ENCODE data around the gene MTERF4.
A peak's percentile ranks its signal among the peaks of the same experiment; 100 is the strongest.

The MTERF4 gene

DNA sequence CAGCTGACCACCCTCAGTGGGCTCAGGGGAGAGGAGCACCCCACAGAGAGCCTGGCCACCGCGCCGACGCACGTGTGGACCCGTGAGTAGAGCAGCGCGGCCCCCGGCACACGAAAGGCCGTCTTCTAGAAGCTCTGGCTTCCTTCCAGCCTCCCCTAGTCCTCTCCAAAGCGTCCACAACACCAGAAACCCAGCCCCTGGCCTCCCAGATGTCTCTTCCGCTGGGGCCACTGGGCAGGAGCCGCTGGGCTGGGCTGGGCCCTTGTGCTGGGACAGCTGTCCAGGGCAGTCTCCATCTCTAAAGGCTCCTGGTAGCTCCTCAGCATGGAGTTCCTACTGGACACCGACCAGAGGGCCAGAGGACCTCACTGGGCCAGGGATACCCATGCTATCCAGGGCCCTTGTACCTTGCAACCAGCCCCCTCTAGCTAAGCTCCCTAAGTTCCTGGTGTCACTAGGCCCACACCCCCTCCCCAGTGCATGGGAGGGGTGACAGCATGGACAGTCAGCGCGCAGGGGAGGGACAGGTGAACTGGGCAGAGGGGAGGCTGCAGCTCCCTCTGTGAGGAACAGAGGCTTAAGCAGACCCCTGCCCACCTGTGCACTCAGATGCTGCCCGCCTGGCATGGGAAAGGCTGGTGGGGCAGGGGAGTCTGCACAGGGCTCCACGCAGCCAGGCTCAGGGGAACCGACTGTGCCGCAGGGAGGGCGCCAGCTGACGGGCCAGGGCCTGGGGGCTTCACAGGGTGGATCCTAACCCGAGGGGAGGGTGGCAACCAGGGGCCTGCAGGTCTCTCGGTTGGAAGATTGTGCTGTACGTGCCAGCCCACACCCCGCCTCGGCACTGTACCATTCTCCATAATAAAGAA, 32.9 kb downstream of the MTERF4 start:
- DNase-seq = no peak

DNA sequence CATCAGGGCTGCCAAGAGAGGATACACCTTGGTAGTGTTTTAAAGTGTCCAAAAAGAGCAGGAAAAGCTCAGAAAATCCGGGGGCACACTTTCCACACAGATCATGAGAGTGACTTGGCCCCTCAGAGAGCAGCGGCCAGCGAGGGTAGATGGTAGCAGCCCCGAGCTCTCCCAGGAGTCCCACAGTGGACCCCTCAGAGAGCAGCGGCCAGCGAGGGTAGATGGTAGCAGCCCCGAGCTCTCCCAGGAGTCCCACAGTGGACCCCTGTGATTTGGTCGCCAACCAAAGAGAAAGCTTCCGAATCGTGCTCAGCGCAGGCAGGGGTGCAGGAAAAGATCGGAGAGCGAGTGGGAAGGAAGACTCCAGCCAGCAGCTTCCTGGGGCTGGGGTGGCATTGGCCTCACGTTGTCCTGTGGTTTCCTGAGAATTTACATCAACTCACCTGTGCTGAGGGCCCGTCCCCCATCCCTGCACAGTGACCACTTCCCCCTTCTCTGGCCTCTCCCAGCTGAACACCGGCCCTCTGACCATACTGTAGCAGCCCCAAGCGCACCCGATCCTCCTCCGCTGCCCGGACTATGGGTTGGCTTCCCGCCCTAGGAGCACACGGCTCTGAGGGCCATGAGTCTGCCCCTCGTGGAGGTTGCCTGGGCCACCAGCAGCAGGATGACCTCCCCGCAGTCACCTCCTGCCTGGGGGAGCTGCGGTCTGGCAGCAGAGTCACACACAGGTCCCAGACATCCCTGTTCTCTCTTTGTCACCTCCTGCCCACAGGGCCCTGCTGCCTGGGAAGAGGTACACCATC, 33.7 kb downstream of the MTERF4 start:
- no peak for DNase-seq

DNA sequence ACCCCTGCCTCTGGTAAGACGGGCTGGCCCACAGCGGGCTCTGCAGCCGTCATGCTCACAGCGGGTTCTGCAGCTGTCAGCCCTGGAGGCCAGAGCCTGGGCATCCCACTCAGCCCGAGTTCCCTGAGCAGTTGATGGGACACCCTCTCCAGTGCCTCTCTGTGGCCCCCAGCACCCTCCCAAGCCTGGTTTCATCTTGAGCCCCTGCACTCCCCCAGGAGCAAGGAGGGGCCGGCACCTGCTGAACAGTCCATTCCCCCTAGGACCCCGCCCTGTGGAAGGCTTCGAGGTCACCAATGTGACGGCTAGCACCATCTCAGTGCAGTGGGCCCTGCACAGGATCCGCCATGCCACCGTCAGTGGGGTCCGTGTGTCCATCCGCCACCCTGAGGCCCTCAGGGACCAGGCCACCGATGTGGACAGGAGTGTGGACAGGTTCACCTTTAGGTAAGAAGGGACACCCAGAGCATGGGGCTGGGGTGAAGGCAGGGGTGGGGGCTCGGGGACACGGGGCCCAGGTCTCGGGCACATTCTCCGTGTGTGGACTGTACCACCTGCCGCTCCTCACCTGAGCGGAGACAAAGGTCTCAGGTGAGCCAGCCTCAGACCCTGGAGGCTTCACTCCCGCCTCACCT, 34.5 kb downstream of the MTERF4 start:
- DNase-seq = no peak

DNA sequence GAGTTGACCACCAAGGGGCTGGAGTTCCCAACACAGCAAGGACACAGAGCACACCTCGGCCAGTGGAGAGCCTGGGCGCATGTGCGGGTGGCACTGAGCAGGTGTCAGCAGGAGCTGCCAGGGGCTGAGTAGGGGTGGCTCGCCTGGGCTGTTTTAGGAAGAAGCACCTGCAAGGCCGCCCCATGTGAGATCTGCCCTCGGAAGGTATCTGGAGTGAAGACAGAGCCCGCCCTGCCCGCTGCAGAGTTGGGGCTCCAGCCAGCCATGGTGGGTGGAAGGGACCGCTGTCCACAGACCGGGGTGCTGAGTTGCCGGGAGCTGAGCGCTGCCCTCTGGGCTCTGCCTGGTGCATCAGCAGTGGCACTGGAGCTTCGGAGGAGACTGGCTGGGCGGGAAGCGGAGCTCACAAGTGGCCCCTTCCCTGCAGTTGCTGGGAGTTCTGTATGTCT, 35.2 kb downstream of the MTERF4 start:
- DNase-seq = no peak

DNA sequence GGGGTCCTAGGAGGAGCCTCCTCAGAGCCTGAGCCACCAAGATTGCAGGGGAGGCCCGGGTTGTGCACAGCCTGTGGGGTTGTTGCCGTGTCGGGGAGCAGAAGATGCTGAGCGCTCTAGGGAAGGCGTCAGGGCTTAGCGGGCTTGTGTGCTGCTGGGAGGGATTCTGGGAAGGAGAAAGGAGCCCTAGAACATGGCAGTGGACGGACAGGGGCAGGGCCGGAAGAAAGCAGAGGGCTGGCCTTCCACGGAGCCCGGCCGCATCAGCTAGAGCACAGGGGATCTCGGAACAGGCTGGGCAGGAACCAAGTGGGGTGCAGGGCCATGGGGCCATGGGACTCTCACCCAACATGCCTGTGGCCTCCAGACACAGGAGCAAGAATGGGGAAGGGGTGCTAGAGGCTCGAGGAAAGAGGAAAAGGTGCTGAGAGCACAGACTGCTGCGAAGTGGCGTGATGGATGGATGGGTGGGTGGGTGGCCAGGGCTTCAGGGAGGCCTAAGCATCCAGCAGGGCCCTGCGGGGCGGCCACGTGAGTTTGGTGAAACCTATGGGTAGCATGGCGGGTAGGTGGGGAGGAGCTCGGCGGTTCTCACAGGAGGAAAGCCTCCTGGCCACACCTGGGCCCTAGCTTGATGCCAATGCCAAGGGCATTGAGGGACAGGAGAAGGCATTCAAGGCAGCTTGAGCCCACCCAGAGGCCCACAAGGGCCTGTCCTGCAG, 35.8 kb downstream of the MTERF4 start:
- DNase-seq = no peak

DNA sequence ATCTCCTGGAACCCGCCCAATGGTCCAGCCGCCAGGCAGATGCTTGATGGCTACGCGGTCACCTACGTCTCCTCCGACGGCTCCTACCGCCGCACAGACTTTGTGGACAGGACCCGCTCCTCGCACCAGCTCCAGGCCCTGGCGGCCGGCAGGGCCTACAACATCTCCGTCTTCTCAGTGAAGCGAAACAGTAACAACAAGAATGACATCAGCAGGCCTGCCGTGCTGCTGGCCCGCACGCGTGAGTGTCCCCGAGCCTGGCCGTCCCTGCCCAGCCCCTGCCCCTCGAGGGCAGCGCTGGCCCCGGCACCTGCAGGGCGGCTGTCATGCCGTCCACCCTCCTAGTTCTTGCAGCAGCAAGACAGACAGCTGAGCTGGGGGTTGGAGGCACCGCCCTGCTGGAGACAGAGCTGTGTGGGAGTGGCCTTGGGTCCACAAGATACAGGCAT, 36.7 kb downstream of the MTERF4 start:
- no peak for DNase-seq

DNA sequence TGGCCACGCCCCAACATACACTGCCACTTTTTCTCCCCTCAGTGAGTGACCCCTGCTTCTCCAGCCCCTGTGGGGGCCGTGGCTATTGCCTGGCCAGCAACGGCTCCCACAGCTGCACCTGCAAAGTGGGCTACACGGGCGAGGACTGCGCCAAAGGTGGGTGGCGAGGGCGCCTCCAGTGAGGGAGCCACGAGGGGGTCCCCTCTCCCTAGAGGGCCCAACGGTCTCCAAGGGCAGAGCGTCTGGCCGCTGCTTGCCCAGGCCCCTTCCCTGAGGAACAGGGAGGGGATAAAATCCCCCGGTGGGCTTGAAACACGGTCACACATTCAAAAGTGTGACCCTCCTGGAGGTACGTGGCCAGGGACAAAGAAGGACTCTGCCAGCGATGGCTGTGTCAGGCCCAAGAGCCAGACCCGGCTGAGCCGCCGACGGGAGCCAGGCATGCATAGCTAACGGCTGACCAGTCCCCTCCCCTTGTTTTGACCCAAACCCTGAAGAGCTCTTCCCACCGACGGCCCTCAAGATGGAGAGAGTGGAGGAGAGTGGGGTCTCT, 37.2 kb downstream of the MTERF4 start:
- DNase-seq = no peak

DNA sequence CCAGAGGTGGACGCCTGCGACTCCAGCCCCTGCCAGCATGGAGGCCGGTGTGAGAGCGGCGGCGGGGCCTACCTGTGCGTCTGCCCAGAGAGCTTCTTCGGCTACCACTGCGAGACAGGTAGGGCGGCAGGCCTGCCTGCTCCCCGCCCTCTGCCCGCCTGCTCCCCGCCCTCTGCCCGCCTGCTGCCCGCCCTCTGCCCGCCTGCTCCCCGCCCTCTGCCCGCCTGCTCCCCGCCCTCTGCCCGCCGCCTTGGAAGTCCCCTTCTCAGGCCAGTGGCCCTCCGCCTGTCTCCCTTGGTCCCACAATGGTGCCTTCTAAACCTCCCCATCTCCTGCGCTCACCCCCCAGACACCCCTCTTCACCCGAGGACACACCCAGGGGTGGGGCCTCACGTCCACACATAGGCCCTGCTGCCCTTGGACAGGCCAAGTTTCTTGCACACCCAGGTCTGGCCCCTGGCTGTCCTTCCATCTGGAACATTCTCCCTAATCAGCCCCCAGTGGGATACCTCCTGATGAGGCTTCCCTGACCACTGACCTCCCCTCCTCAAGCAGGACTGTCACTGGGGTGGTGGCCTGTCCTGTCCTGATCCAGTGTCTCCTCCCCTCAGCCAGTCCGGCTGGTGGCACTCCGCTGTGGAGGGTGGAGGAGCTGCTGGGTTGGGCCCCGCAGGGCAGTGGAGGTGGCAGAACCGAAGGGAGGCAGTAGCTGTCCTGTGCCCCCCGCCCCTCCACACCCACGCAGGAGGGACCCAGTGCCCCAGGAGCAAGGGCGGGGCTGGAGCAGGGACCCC, 37.9 kb downstream of the MTERF4 start:
- DNase-seq = peak; percentile 44

DNA sequence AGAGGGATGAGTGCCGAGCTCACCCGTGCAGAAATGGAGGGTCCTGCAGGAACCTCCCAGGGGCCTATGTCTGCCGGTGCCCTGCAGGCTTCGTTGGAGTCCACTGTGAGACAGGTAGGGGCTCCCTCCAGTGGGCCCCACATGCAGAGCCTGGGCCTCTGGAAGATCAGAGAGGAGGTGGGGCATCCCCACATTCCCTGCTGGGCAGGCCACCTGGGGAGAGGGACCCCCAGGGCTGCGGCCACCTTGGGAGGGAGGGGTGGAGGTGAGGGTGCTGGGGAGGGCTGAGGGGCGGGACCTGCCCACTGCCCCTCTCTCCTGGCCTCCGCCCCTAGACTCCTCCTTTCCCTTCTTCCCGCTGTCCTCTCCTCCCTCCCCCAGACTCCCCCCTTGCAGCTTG, 38.5 kb downstream of the MTERF4 start:
- no peak for DNase-seq

DNA sequence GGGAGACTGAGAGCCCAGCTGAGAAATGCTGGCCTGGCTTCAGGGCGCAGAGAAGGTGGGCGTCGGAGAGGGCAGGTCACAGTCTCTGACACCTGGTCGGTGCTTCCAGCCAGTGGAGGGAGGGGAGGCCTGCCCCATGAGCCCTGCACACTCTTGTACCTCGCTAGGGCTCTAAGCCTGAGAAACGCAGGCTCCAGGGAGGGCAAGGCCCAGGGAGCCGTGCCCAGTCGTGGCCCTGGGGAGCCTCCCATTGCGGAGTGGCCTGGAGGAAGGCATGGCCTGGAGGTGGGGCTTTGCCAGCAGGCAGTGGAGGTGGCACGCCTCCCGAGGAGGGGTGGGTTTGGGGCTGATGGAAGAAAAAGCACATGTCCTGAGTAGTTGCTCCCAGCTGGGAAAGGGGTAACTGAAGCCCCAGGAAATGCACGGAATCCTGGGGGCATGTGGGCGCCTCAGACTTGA, 39.0 kb downstream of the MTERF4 start:
- no peak for DNase-seq

DNA sequence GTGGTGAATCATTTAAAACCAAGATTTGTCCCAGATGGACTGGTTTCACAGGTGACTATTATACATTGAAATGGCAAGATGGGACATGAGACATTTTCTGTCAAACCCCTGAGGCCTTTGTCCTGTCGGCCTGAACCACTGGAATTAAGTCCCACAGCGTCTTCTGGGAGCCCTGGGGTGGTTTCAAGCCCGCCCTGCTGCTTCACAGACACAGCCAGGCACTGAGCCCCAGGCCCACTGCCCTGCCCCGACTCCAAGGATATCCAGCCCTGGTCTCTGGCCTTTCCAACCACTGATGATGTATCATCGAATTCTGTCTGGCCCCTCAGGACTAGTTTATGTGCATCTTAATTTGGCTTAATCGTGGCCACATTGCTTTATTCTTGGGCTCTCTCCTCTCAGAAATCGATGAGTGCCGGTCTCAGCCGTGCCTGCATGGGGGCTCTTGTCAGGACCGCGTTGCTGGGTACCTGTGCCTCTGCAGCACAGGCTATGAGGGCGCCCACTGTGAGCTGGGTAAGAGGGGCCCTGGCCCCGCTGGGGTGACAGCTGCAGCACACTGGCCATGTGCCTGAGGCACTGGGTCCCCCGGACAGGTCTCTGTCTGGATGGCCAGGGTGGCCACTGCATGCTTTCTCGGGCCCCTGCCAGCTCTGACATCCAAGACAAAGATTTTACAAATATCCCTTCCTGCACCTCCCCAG, 39.5 kb downstream of the MTERF4 start:
- DNase-seq = no peak

DNA sequence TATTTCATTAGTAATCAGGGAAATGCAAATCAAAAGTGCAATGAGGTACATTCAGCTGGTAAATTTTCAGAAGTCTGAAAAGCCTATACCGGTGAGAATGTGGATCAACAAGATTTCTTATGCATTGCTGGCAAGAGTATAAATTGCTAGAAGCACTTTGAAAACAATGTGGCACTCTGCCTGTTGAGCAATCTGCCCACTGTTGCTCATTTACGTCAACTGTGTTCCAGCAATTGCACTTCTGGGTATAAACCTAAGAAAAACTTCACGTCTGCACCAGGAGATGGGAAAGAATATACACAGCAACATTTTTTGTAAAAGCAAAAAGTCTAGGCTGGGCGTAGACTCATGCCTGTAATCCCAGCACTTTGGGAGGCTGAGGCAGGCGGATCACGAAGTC, 40.8 kb downstream of the MTERF4 start:
- DNase-seq = no peak

DNA sequence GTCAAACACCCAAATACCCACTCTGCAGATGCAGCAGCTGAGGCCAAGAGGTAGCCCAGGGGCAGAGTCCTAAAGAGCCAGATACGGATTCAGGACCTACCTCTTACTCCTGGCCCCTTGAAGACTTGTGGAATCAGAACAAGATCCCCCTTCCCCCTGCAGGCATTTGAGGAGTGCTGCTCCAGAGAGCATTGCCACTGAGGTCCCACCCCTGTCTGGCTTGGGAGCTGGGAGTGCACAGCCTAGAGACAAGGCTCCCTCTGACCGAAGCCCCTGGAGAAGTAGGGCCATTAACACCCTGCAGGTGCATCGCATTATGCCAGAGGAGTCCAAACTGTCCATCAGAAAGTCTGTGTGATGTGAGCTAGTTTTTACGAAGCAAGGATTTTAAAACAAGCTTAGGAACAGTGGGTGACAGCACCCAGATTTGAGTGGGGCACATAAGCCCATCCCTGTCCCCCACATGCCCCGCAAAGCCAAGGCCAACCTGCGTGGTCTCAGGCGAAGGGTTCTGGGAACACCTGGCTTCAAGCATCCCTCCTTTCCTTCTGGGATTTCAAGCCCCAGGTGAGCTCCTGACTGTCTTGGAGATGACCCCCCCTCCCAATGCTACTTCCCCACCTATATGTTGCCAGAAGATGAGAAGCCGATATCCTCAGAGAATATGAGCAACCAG, 48.4 kb downstream of the MTERF4 start:
- no peak for DNase-seq

DNA sequence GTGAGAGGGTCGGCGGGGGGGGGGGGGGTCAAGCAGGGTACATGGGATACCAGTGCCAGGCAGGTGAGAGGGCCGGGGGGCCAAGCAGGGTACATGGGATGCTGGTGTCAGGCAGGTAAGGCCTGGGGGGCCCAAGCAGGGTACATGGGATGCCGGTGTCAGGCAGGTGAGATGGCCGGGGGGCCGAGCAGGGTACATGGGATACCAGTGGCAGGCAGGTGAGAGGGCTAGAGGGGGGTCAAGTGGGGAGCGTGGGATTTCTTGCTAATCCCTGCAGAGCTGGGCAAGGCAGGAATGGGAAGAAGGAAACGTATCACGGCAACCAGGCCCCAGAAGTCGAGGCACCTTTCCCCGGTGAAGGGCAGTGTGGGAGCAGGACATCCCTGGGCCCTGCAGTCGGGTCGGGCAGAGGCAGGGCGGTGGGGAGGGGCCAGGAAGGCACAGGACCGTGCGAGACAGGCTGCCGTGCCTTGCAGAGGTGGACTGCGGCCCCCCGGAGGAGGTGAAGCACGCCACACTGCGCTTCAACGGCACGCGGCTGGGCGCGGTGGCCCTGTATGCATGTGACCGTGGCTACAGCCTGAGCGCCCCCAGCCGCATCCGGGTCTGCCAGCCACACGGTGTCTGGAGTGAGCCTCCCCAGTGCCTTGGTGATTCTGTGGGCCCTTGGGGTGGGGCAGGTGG, 49.3 kb downstream of the MTERF4 start:
- DNase-seq = no peak

DNA sequence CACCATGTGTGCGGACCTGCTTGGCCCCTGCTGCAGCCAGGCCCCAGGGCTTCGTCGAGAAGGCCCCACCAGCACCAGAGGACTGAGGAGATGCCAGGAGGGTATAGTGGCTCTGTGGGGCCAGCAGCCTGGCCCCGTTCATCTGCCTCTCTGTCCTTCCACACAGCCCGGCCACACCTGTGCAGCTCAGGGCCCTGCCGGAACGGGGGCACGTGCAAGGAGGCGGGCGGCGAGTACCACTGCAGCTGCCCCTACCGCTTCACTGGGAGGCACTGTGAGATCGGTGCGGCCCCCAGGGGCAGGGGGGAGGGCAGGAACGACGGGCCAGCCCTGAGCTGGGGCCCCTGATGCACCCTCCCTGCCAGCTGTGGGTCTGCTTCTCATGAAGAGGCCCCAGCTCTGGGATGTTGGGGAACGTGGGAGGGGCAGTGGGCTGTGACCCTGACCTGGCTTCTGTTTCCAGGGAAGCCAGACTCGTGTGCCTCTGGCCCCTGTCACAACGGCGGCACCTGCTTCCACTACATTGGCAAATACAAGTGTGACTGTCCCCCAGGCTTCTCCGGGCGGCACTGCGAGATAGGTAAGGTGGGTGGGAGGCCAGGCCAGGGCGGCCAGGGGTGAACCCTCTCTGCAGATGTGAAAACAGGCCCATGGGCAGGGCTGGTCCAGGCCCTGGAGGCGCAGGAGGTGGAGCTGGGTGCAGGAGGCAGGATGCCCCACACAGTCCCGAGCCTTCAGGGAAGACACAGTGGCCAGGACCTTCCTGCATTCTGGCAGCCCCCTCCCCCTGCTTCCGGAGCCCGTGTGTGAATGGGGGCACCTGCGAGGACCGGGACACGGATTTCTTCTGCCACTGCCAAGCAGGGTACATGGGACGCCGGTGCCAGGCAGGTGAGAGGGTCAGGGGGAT, 50.3 kb downstream of the MTERF4 start:
- DNase-seq = no peak

DNA sequence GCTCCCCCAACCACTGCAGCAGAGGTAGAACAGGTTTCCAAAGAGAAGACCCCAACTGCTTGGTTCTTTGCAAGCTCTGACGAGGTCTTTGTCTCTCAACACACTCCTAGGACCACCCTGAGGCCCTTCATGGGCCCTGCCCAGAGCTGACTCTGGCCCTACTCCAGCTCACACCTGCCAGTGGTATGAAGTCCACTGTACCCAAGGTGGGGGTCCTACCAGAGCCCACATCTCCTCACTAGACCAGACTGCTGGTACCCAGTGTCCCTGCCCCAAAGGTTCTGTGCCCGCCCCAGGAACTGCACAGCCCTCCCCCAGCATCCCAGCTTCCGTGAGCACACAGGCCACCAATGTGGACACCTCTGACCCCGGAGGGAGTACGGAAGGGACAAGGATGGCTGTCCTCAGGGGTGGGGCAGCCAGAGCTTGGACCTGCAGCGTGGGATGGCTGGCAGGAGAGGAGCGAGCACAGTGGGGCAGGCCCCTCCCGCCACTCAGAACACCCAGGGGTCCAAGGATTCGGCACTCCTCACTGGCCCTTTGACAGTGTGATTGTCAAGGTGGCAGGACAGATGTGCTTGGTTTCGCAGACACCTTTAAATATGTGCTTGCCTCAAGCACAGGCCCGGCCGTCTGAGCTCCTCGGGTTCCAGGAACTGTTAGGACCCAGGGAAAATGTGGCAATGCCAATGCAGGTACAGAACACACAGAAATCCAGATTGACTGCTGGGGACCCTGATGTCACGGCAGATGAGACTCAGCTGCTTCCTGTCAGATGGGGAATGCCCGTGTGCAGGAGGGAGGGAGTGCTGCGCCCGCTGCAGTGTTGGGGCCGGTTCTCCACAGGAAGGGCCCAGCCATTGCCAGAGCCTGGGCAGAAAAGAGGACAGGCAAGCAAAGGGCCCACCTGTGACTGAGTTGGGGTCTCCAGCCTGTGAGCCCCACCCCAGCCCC, 51.2 kb downstream of the MTERF4 start:
- DNase-seq = no peak

Data from activated CD4-positive, alpha-beta T cell treated with anti-CD3 and anti-CD28 coated beads, Interleukin-2, amount 50 U/mL, for 1 hour (primary cell).